Activated naive CD4-positive, alpha-beta T cell treated with anti-CD3 and anti-CD28 coated beads, Interleukin-2, amount 50 U/mL, for 24 hours (primary cell): Measurements from ENCODE around the gene NSDHL.

Source experiments
- H3K27ac Mint-ChIP-seq: one replicate; pipeline ENCODE4 v1.8.0; 2021; ENCODE audit warnings: mild to moderate bottlenecking, mixed read lengths
- H3K27me3 Mint-ChIP-seq: one replicate; pipeline ENCODE4 v1.8.0; 2021; ENCODE audit warnings: mixed read lengths
- H3K36me3 Mint-ChIP-seq: one replicate; pipeline ENCODE4 v1.8.0; 2021; ENCODE audit warnings: mixed read lengths
- H3K4me1 Mint-ChIP-seq: one replicate; pipeline ENCODE4 v1.8.0; 2021; ENCODE audit warnings: mixed read lengths
- H3K4me3 Mint-ChIP-seq: one replicate; pipeline ENCODE4 v1.8.0; 2021; ENCODE audit warnings: mild to moderate bottlenecking, mixed read lengths
- H3K9me3 Mint-ChIP-seq: one replicate; pipeline ENCODE4 v1.8.0; 2021; ENCODE audit warnings: mixed read lengths

Gene NSDHL

GRCh38 chrX:152871260-152871659 is 40.4 kb downstream of the NSDHL start:
- H3K4me1 Mint-ChIP-seq, result peaks cover 14% of the 10 kb centered on the region
- no peak overlapping the region for H3K27ac Mint-ChIP-seq
- no peak overlapping the region for H3K4me3 Mint-ChIP-seq
- H3K27me3 Mint-ChIP-seq, result no peaks in the 10 kb centered on the region
- H3K36me3 Mint-ChIP-seq, result peaks cover 2% of the 10 kb centered on the region
- H3K9me3 Mint-ChIP-seq, result no peaks in the 10 kb centered on the region

GRCh38 chrX:152872522-152872921 is 41.7 kb downstream of the NSDHL start:
- peaks cover 14% of the 10 kb centered on the region for H3K4me1 Mint-ChIP-seq
- H3K27me3 Mint-ChIP-seq, result no peaks in the 10 kb centered on the region
- no peaks in the 10 kb centered on the region for H3K9me3 Mint-ChIP-seq
- no peaks in the 10 kb centered on the region for H3K36me3 Mint-ChIP-seq
- no peak overlapping the region for H3K4me3 Mint-ChIP-seq
- H3K27ac Mint-ChIP-seq, result peak overlapping the region; percentile 55

GRCh38 chrX:152873361-152873760 is 42.5 kb downstream of the NSDHL start:
- Mint-ChIP-seq H3K27me3 (no peaks in the 10 kb centered on the region), H3K36me3 (no peaks in the 10 kb centered on the region), H3K4me3 (no peak overlapping the region), H3K4me1 (peaks cover 14% of the 10 kb centered on the region), H3K9me3 (no peaks in the 10 kb centered on the region), H3K27ac (peak overlapping the region; percentile 72)

- Mint-ChIP-seq H3K4me1 (peaks cover 7% of the 10 kb centered on the region), H3K36me3 (no peaks in the 10 kb centered on the region), H3K4me3 (no peak overlapping the region), H3K9me3 (no peaks in the 10 kb centered on the region), H3K27me3 (no peaks in the 10 kb centered on the region), H3K27ac (no peak overlapping the region)
These were observed 46.3 kb downstream of the NSDHL start for GRCh38 chrX:152876931-152877840.

GRCh38 chrX:152878976-152879755 is 48.3 kb downstream of the NSDHL start:
- Mint-ChIP-seq H3K27me3 (no peaks in the 10 kb centered on the region), H3K27ac (no peak overlapping the region), H3K4me3 (no peak overlapping the region), H3K36me3 (no peaks in the 10 kb centered on the region), H3K4me1 (no peaks in the 10 kb centered on the region), H3K9me3 (no peaks in the 10 kb centered on the region)

- no peaks in the 10 kb centered on the region for H3K4me1 Mint-ChIP-seq
- no peaks in the 10 kb centered on the region for H3K9me3 Mint-ChIP-seq
- no peaks in the 10 kb centered on the region for H3K36me3 Mint-ChIP-seq
- no peaks in the 10 kb centered on the region for H3K27me3 Mint-ChIP-seq
- no peak overlapping the region for H3K4me3 Mint-ChIP-seq
- H3K27ac Mint-ChIP-seq, result no peak overlapping the region
These were observed 50.4 kb downstream of the NSDHL start for GRCh38 chrX:152881289-152881688.

GRCh38 chrX:152884171-152884570 is 53.3 kb downstream of the NSDHL start:
- H3K9me3 Mint-ChIP-seq, result no peaks in the 10 kb centered on the region
- no peaks in the 10 kb centered on the region for H3K27me3 Mint-ChIP-seq

GRCh38 chrX:152886716-152887115 is 55.9 kb downstream of the NSDHL start:
- Mint-ChIP-seq H3K27ac (no peak overlapping the region), H3K9me3 (no peaks in the 10 kb centered on the region), H3K4me1 (no peaks in the 10 kb centered on the region), H3K27me3 (peaks cover 11% of the 10 kb centered on the region), H3K36me3 (no peaks in the 10 kb centered on the region), H3K4me3 (no peak overlapping the region)

More at GRCh38 chrX:152884171-152884570, 53.3 kb downstream of the NSDHL start:
- Mint-ChIP-seq H3K4me3 (no peak overlapping the region), H3K27ac (no peak overlapping the region), H3K36me3 (no peaks in the 10 kb centered on the region), H3K4me1 (no peaks in the 10 kb centered on the region)

- no peaks in the 10 kb centered on the region for H3K9me3 Mint-ChIP-seq
- no peak overlapping the region for H3K4me3 Mint-ChIP-seq
- no peaks in the 10 kb centered on the region for H3K36me3 Mint-ChIP-seq
- H3K27me3 Mint-ChIP-seq, result peaks cover 19% of the 10 kb centered on the region
- H3K27ac Mint-ChIP-seq, result no peak overlapping the region
- H3K4me1 Mint-ChIP-seq, result peaks cover 3% of the 10 kb centered on the region
These were observed 61.6 kb downstream of the NSDHL start for GRCh38 chrX:152892499-152892898.

- no peaks in the 10 kb centered on the region for H3K36me3 Mint-ChIP-seq
- H3K4me1 Mint-ChIP-seq, result peaks cover 3% of the 10 kb centered on the region
- no peak overlapping the region for H3K27ac Mint-ChIP-seq
- H3K27me3 Mint-ChIP-seq, result peaks cover 19% of the 10 kb centered on the region
- no peaks in the 10 kb centered on the region for H3K9me3 Mint-ChIP-seq
- H3K4me3 Mint-ChIP-seq, result no peak overlapping the region
These were observed 62.4 kb downstream of the NSDHL start for GRCh38 chrX:152892999-152893891.

- Mint-ChIP-seq H3K4me3 (no peak overlapping the region), H3K9me3 (no peaks in the 10 kb centered on the region), H3K36me3 (no peaks in the 10 kb centered on the region), H3K27ac (no peak overlapping the region), H3K27me3 (peaks cover 20% of the 10 kb centered on the region), H3K4me1 (peaks cover 3% of the 10 kb centered on the region)
These were observed 63.2 kb downstream of the NSDHL start for GRCh38 chrX:152893980-152894610.

- Mint-ChIP-seq H3K27ac (no peak overlapping the region), H3K36me3 (no peaks in the 10 kb centered on the region), H3K4me3 (no peak overlapping the region), H3K9me3 (no peaks in the 10 kb centered on the region), H3K4me1 (peaks cover 3% of the 10 kb centered on the region), H3K27me3 (peaks cover 17% of the 10 kb centered on the region)
These were observed 64.3 kb downstream of the NSDHL start for GRCh38 chrX:152895121-152895520.

- Mint-ChIP-seq H3K27me3 (peaks cover 13% of the 10 kb centered on the region), H3K4me1 (peaks cover 3% of the 10 kb centered on the region), H3K36me3 (no peaks in the 10 kb centered on the region), H3K4me3 (no peak overlapping the region), H3K9me3 (no peaks in the 10 kb centered on the region), H3K27ac (no peak overlapping the region)
These were observed 65.0 kb downstream of the NSDHL start for GRCh38 chrX:152895724-152896420.

- Mint-ChIP-seq H3K36me3 (no peaks in the 10 kb centered on the region), H3K9me3 (no peaks in the 10 kb centered on the region), H3K4me3 (no peak overlapping the region), H3K27ac (no peak overlapping the region), H3K27me3 (peaks cover 10% of the 10 kb centered on the region), H3K4me1 (peaks cover 3% of the 10 kb centered on the region)
These were observed 65.6 kb downstream of the NSDHL start for GRCh38 chrX:152896450-152896849.
